Nephron (organoid): ENCODE results near the gene SDF4.
A peak's percentile ranks its signal among the peaks of the same experiment; 100 is the strongest.

ENCODE experiments used
- H3K27ac Mint-ChIP-seq, 3 experiments: 2 replicates each; pipeline ENCODE4 v1.8.0; 2020; ENCODE audit warnings: mixed read lengths in 3 of 3, mild to moderate bottlenecking in 2 of 3, moderate library complexity in 1 of 3
- H3K27me3 Mint-ChIP-seq: 2 replicates; pipeline ENCODE4 v1.8.0; 2021; ENCODE audit warnings: low read depth, mild to moderate bottlenecking, moderate library complexity, mixed read lengths
- H3K36me3 Mint-ChIP-seq: 2 replicates; pipeline ENCODE4 v1.8.0; 2020; ENCODE audit warnings: low read depth, mixed read lengths
- H3K4me1 Mint-ChIP-seq: 2 replicates; pipeline ENCODE4 v1.8.0; 2020; ENCODE audit warnings: mixed read lengths
- H3K4me3 Mint-ChIP-seq, 3 experiments: 2 replicates each; pipeline ENCODE4 v1.8.0; 2020; ENCODE audit warnings: mild to moderate bottlenecking in 3 of 3, mixed read lengths in 3 of 3, moderate library complexity in 2 of 3
- H3K9me3 Mint-ChIP-seq: 2 replicates; pipeline ENCODE4 v1.8.0; 2020; ENCODE audit warnings: mixed read lengths
- CTCF ChIP-seq, 3 experiments: fragments of 200-600 bp; sonication (generic); IDR thresholded peaks; one replicate each; pipeline ENCODE4 v1.5.0; 2021; ENCODE audit warnings: antibody characterized with exemption in 3 of 3; ENCODE audit not compliant: unreplicated experiment in 3 of 3

SDF4 gene

GRCh38 chr1:1206966-1207531, 24.8 kb downstream of the SDF4 start:
- TF ChIP-seq CTCF (IDR thresholded peaks at IDR 0.05; ENCODE audit: unreplicated experiment in 3 of 3) = no peak
- Mint-ChIP-seq H3K4me3 (peak overlapping the region in 1 of 3 experiments; percentile 50), H3K27me3 (peaks cover 14% of the 10 kb centered on the region), H3K4me1 (peaks cover 9% of the 10 kb centered on the region), H3K9me3 (no peaks in the 10 kb centered on the region), H3K36me3 (no peaks in the 10 kb centered on the region), H3K27ac (no peak overlapping the region)

- Mint-ChIP-seq H3K4me3 (peak within 1 kb of the TSS in 1 of 3 experiments; percentile 50), H3K27ac (no peak within 1 kb of the TSS), H3K9me3 (no peaks in the 10 kb centered on the region), H3K4me1 (peaks cover 9% of the 10 kb centered on the region), H3K36me3 (no peaks in the 10 kb centered on the region), H3K27me3 (peaks cover 14% of the 10 kb centered on the region)
- TF ChIP-seq CTCF (IDR thresholded peaks at IDR 0.05; ENCODE audit: unreplicated experiment in 3 of 3) = no peak
Measured at GRCh38 chr1:1206376-1206965, 25.3 kb downstream of the SDF4 start, which contains the start of gene TNFRSF18. Gene TNFRSF18 (minus strand): TSS chr1:1206592. CDS start chr1:1206571, 21 bp downstream.

GRCh38 chr1:1205769-1206375, 25.9 kb downstream of the SDF4 start:
- H3K4me1 Mint-ChIP-seq = peaks cover 9% of the 10 kb centered on the region
- no peaks in the 10 kb centered on the region for H3K9me3 Mint-ChIP-seq
- no peak overlapping the region for H3K27ac Mint-ChIP-seq
- H3K36me3 Mint-ChIP-seq = no peaks in the 10 kb centered on the region
- H3K27me3 Mint-ChIP-seq = peaks cover 12% of the 10 kb centered on the region
- no peak overlapping the region for H3K4me3 Mint-ChIP-seq
- no peak for TF ChIP-seq CTCF (IDR thresholded peaks at IDR 0.05; ENCODE audit: unreplicated experiment in 3 of 3)

- Mint-ChIP-seq H3K4me1 (peaks cover 9% of the 10 kb centered on the region), H3K4me3 (no peak overlapping the region), H3K9me3 (no peaks in the 10 kb centered on the region), H3K36me3 (no peaks in the 10 kb centered on the region), H3K27ac (no peak overlapping the region), H3K27me3 (peaks cover 11% of the 10 kb centered on the region)
- TF ChIP-seq CTCF (IDR thresholded peaks at IDR 0.05; ENCODE audit: unreplicated experiment in 3 of 3) = no peak
Measured at GRCh38 chr1:1204998-1205768, 26.6 kb downstream of the SDF4 start.

- H3K4me3 Mint-ChIP-seq = no peak overlapping the region
- peaks cover 9% of the 10 kb centered on the region for H3K4me1 Mint-ChIP-seq
- no peaks in the 10 kb centered on the region for H3K36me3 Mint-ChIP-seq
- H3K9me3 Mint-ChIP-seq = no peaks in the 10 kb centered on the region
- no peak for TF ChIP-seq CTCF (IDR thresholded peaks at IDR 0.05; ENCODE audit: unreplicated experiment in 3 of 3)
- H3K27me3 Mint-ChIP-seq = peaks cover 14% of the 10 kb centered on the region
- no peak overlapping the region for H3K27ac Mint-ChIP-seq
Measured at GRCh38 chr1:1204425-1204920, 27.3 kb downstream of the SDF4 start.
